ENCODE measurements around the gene DENND4A.
"Not testable (repeated sequence)": the region's sequence is repeated elsewhere in the genome, so short reads cannot be mapped to it uniquely, and the experiment has no call there.

The DENND4A gene

DNA sequence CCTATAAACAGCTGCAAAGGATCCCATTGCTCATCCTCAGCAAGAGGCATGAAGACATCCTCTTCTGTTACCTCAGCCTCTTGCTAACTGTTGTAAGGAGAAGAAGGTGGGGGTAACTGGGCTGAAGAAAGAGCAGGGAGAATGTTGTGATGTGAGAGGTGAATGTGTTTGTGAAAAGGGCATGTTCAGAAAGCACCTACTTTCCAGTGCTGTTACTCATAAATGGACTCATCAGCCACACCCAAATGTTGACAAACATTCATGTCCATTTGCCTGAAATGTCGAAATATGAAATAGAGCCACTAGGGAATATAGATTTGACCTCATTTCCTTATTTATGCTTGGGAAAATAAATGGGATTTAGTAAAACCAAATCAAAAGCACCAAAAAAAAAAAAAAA lies 157.7 kb downstream of the DENND4A start:
- DNase-seq (ENCODE audit: low spot score), result no peak

DNA sequence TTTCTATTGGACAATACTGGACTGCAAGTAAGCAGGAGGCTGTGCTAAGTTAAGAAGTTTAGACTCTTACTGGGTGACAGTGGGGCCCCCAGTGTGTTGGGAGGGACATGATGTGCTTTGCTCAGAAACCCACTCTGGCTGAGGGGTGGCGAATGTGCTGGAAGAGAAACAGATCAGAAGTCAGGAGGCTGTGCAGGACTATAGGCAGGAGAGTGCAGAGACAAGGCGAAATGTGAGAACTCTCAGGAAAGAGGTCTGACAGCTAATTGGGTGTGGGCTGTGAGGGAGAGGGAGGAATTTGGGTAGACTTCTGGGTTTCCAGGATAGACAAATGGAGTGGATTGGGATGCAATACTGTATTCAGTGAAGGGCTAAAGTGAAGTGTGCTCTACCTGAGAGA lies 158.3 kb downstream of the DENND4A start:
- no peak for DNase-seq (ENCODE audit: low spot score)

DNA sequence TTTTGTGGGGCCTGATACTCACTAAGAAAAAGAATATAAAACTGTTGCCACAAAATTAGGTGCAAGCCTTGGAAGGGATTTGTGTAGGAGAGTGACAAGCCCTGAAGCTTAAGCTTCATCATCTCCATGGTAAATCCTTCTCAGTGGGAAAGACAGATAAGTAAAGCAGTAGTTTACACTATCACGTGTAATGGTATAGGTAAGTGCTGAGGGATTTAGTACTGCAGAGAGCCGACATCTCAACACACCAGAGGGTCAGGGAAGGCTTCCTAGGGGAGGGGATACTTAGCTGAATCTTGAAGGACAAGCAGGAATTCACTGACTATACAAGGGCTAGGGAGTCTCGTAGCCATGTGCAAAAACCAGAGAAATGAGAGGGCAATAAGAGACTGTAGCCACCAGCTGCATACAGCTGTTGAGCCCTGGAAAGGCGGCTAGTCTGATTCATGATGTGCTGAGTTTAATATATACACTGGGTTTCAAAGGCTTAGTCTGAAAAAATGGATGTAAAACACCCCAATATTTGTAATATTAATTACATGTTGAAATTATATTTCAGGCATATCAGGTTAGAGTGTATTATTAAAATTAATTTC lies 159.2 kb downstream of the DENND4A start:
- DNase-seq (ENCODE audit: low spot score), result no peak

DNA sequence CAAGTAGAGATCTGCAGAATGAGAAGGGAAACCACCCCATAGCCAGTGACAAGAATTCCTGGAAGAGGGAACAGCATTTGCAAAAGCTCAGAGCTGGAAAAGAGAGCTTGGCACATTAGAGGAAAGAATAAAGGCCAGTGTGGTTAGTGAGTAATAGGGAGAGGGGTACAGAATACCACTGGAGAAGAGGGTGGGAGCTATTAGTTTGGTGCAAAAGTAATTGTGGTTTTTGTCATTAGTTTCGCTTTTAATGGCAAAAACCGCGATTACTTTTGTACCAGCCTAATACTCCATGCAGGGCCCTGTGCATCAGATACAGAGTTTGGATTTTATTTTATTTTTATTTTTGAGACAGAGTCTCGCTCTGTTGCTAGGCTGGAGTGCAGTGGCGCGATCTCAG lies 160.6 kb downstream of the DENND4A start:
- no peak for DNase-seq (ENCODE audit: low spot score)

DNA sequence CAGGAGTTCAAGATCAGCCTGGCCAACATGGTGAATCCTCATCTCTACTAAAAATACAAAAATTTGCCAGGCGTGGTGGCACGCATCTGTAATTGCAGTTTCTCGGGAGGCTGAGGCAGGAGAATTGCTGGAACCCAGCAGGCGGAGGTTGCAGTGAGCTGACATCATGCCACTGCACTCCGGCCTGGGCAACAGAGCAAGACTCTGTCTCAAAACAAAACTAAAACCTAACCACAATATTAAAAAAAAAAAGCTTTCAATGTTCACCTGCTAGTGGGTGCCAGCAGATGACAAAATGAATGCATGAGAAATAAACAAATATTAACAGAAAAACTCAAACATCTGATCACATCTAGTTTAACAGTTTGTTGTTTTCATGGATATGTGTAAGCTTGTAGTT lies 161.3 kb downstream of the DENND4A start:
- DNase-seq (ENCODE audit: low spot score), result no peak

DNA sequence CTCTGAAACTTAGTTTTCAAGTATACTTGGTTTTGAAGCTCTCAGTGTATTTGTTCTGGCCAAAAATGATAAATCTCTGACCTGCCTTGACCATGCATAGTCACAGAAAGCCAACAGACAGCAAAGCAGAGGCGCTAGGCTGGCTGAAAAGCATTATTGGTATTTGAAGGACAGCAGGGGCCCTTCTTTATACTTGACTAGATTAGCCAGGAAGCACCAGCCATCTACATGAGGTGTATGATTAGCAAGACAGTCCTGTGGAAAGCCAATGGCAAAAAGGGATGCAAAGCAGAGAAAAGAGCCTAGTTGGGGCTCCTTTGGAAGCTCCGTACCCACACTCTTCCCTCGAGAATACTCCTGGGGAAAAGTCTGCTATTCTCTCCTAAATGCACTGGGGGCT lies 162.5 kb downstream of the DENND4A start:
- DNase-seq (ENCODE audit: low spot score), result no peak

DNA sequence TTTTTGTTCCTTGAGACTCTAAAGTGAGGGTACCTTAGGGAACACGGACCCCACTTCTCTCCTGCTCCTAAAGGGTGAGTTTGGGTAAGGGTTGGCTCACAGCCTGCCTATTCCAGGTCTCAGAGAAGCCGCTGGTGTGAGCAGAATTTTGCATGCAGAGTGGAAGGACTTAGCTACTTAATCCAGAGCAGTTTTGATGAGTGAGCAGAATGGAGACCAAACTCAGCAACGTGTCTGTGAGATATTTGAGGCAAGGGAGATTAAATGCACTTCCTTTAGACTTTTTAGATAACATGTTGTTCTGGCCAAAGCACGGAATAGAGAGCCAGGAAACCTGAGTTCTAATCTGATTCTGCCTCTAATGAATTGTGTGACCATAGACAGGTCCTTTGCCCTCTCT lies 165.2 kb downstream of the DENND4A start:
- no peak for DNase-seq (ENCODE audit: low spot score)

DNA sequence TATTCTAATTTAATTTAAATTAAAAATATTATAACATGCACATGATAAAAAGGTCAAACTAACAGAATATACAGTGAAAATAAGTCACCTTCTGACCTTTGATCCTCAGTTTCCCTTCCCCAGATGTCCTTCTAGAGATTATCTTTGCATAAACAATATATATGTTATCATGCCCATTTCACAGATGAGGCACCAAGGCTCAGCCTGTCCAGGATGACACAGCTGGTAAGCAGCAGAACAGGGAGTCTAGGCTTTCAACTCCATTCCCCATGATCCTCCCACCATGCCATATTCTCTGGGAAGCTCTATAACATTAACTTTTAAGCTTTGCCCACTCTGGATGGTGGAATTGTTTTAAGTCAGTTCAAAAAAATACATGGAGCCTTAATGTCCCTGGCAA lies 169.0 kb downstream of the DENND4A start:
- no peak for DNase-seq (ENCODE audit: low spot score)

DNA sequence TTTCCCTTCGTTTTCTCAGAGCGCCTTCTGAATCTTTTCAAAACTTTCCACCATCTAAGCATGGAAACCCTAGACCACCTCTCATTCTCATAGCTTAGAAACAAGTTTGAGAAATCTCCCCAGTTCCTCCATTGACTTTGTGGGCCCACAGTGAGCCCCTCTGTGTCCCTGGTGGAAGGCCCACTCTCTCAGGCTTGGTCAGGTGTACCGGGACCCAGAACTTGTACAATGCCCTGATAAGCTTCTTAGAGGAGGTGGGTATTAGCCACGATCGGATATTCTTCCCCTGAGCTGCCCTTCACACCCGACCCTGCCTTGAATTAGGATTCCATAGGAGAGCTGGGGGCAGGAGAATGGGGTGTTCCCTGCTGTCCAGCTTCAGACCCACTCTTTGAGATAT lies 170.5 kb downstream of the DENND4A start, which contains the start of gene SLC24A1:
TSS of gene SLC24A1 (plus strand) at position 301 of the 400 bp plus-strand sequence. CDS start 2,143 bp downstream, outside the sequence.
- DNase-seq (ENCODE audit: low spot score), result no peak

DNA sequence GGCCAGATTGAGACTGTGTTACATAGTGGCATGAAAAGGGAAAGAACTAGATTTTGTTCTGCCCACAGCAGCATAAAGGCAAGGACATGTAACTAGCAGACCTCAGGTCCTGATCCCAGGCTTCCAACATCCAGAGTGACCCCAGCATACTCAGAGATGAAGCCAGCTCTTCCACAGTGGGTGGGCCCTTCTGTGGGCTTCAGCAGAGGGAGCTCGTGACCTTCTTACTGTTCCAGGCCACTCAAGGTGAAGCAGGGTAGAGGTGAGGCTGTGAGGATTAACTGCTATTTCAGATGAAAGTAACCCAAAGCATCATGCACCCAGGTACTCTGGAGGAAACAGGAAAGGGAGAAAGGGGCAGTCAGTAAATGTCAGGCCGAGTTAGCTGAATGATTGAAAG lies 171.3 kb downstream of the DENND4A start:
- DNase-seq (ENCODE audit: low spot score), result no peak

DNA sequence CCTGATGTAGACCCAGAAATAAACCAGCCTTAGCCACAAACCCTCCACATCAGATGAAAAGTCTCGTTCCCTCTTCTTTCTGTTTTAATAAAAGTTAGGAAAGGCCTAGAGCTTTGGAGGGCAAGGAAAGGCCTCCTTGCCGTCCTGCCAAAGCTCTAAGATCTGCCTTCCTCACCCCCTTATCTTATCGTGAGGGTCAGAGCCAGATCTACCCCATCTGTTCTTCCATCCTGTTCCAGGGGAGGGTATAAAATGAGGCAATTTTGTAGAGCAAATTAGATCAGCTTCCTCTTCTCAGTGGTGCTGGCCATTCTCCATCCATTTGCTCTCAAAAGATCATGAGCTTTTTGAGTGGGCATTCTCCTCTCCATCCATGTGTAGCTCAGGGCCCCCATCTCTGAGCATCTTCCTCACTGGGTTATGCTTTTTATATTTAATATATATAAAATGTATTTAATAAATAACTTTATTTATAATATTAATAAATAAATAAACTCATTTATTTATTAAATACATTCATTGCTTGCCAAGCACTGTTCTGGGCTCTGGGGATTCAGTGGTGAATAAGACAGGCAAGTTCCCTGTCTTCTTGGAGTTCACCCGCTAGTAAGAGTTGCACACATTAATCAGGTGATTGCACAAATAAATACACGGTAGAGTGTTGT lies 172.3 kb downstream of the DENND4A start:
- DNase-seq (ENCODE audit: low spot score), result peak; percentile 69

DNA sequence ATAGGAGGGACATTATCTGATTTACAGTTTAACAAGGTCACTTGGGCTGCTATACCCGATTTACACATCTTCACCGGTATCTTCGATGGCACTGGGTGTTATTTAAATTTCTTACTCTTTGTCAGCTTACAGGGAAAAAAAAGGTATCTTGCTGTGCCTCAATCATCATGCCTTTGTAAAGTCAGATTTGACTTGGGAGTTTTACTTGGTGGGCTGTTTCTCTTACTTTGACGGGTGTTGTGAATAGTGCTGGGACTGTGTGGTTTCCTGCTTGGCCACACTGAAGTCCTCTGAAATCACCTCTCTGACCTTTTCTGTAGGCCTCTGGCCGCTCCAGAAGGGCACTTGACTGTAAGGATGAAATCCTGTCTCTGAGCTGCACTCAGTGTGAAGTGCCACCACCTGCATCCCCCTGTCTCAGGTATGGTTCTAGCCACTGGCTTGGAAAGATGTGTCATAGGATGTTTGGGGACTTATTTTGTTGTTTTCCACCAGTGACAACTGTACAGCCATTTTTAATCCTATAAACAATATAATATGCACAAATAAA lies 173.5 kb downstream of the DENND4A start:
- no peak for DNase-seq (ENCODE audit: low spot score)

DNA sequence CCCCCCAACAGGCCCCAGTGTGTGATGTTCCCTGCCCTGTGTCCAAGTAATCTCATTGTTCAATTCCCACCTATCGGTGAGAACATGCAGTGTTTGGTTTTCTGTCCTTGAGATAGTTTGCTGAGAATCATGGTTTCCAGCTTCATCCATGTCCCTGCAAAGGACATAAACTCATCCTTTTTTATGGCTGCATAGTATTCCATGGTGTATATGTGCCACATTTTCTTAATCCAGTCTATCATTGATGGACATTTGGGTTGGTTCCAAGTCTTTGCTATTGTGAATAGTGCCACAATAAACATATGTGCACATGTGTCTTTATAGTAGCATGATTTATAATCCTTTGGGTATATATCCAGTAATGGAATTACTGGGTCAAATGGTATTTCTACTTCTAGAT lies 176.2 kb downstream of the DENND4A start:
- DNase-seq (ENCODE audit: low spot score), result not testable (repeated sequence)

DNA sequence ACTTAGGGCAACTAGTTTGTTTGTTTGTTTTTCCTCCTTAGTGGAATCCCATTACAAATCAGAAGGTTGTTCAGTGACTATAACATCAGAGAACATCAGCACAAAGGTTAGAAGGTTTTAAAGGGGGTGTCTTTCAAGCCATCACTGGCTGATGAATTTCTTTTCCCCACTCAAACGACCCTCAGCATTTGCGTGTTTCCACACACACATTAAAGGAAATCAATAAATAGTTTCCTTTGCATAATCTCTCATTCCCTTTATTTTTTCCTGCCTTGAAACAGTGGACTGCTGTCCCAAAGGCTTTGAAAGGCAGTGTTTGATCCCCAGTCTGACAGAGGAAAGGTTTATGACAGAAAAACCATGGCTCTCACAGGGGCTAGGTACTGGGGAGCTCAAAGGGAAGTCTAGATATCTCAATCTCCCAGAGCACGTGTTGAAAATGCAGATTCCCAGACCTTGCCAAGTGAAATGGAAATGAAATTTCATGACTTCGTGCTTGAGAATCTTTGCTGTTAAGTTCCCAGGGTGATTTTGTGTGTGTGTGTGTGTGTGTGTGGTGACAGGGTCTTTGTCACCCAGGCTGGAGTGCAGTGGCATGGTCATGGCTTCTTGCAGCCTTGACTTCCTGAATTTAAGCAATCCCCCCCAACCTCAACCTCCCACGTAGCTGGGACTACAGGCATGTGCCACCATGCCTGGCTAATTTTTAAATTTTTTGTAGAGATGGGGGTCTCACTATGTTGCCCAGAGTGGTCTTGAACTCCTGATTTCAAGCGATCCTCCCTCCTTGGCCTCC lies 178.9 kb downstream of the DENND4A start:
- DNase-seq (ENCODE audit: low spot score), result no peak

DNA sequence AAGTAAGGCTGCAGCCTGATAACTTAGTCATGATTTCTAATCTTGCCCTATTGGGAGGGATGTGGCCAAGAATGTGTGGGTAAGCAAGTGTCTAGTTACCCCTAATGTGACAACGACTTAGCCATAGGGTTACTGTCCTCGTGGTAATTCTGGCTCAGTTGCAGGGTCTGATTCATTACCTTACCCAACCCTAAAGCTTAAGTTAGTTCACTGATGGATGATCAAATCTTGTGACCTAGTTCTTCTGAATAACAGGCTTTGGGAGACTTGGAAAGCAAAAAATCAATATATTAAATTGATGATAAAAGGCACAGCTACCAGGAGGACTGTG lies 179.5 kb downstream of the DENND4A start:
- no peak for DNase-seq (ENCODE audit: low spot score)

DNA sequence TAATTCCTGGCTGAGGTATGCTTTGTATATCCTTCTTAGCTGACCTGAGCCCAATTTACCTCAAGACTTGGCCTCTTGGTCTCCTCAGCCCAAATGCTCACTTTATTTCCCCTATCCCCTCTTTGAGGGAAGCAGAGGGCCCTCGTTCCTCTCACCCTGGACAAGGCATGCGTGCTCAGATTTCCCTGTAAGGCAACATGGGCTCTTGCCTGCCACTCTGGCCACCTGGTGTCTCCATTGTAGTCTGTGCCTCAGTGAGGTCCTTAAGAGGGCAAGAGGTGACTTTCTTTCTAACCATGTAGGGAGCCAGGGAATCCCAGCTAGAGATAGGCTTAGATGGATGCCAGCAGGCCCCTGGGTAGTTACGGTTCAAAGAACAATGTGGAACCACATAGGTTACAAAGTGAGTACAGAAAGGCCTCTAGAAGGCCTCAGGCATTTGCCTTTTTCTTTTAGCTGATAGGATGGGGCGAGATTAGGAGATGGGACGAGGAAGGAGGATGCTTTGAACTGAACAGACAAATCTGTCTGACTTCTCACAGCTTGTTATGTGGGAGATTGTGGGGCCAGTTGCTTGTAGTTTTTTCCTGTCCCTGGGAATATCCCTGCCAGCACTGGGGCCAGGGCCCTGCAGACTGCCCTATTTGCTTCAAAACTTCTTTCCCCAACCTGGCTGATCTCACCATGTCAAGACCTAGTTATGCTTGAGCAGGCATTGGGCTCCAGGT lies 180.0 kb downstream of the DENND4A start:
- peak; percentile 39 for DNase-seq (ENCODE audit: low spot score)

DNA sequence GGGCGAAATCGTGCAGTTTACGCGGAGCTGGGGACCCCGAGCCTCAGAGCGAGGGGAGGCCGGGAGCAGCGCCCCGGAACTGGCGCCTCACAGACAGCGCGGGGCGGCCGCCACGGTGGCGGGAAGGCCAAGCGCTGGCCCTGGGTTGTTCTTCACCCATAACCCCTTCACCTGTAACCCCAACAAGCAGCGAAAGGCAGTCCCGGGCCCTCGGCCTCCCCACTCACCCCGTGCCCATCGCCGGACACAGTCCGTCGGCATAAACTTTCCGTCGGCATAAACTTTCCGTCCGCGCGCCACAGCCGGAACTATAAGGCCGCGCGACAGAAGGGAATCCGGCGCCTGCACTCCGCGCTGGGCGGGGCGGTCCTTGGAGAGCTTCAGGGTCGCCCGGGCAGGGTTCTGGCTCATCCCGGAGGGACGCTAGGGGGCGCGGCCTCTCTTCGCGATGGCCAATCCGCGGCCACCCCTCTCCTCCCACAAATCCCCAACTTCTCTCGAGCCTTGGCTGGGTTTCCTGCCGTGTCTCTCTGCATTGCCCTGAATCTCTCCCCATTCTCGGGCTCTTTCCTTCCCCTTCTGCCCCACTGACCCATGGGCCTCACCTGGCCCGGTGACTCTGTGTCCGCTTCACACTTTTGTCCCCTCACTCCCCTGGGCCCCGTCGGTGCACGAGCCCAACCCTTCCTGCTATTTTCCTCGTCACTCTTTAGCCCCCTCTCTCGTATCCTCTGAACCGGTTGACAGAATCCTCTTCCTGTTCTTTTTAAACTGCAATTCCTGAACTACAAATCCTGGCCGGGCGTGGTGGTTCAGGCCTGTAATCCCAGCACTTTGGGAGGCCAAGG lies 181.0 kb downstream of the DENND4A start, which contains the start of gene INTS14:
TSS of gene INTS14 (minus strand) at position 261 of the 848 bp plus-strand sequence. CDS start 3,751 bp downstream, outside the sequence.
- peak; percentile 95 for DNase-seq (ENCODE audit: low spot score)

Data from SK-N-DZ (cell line).